Measurements from ENCODE around the gene ENTPD1.
"Not testable (repeated sequence)": the region's sequence is repeated elsewhere in the genome, so short reads cannot be mapped to it uniquely, and the experiment has no call there.

Gene ENTPD1

DNA sequence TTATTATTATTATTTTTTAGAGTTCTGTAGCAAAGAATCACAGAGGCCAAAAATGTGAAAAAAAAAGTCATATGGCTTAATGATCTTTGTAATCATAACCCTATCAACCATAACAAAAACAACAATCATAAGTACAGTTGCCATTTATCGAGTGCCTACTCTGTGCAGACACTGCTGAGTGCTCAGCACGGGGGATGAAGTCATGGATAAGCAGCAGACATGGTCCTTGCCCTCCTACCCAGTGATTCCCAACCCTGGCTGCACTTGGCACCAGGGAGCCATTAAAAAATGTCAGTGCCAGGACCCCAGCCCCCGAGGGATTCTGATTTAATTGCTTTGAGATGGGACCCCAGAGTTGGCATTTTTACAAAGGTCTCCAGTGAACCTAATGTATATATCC, 38.2 kb downstream of the ENTPD1 start:
- DNase-seq (ENCODE audit: low read depth) = no peak

- DNase-seq (ENCODE audit: low read depth) = no peak
Measured at GRCh38 chr10:95795602-95796001, 39.6 kb downstream of the ENTPD1 start.

- no peak for DNase-seq (ENCODE audit: low read depth)
Measured at GRCh38 chr10:95796504-95796903, 40.5 kb downstream of the ENTPD1 start.

DNA sequence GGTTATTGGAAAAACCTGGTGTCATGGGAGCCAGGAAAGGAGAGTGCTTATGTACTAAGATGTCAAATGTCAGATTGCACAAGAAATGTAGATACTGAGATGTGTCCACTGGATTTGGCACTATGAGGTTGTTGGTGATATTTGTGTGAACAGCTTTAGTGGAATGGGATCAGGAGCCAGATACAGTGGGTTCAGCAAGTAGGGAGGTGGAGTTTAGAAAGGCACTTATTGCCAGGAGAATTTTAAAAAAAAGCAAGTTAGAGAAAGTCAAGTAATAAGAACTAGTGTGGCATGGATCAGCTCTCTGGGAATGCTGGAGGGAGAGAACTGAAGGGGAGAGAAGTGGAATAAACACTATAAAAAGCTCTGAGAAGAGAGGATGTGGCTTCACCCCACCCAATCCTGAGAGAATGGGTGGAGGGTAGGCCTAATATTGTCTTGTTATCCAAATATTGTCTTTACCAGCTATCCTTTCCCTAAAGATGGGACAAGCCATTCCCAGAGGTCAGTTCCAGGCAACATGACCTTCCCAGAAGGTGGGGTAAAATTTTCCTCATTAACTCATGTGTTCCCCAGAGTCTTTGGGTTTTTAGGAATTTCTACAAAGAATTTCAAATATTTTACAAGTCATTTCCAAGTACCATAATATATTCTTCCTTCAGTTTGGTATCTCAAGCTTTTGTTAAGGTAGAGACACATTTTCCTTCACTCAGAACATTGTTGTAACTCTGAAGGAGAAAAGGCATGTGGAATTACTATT, 42.3 kb downstream of the ENTPD1 start:
- no peak for DNase-seq (ENCODE audit: low read depth)

GRCh38 chr10:95800286-95800685, 44.3 kb downstream of the ENTPD1 start:
- not testable (repeated sequence) for DNase-seq (ENCODE audit: low read depth)

GRCh38 chr10:95806687-95807380, 50.9 kb downstream of the ENTPD1 start:
- DNase-seq (ENCODE audit: low read depth) = not testable (repeated sequence)

DNA sequence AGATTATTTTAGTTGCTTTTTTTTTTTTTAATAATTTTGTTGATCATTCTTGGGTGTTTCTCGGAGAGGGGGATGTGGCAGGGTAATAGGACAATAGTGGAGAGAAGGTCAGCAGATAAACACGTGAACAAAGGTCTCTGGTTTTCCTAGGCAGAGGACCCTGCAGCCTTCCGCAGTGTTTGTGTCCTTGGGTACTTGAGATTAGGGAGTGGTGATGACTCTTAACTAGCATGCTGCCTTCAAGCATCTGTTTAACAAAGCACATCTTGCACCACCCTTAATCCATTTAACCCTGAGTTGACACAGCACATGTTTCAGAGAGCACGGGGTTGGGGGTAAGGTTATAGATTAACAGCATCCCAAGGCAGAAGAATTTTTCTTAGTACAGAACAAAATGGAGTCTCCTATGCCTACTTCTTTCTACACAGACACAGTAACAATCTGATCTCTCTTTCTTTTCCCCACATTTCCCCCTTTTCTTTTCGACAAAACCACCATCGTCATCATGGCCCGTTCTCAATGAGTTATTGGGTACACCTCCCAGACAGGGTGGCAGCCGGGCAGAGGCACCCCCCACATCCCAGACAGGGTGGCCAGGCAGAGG, 52.8 kb downstream of the ENTPD1 start:
- not testable (repeated sequence) for DNase-seq (ENCODE audit: low read depth)

GRCh38 chr10:95809370-95810197, 53.6 kb downstream of the ENTPD1 start:
- DNase-seq (ENCODE audit: low read depth) = no peak

DNA sequence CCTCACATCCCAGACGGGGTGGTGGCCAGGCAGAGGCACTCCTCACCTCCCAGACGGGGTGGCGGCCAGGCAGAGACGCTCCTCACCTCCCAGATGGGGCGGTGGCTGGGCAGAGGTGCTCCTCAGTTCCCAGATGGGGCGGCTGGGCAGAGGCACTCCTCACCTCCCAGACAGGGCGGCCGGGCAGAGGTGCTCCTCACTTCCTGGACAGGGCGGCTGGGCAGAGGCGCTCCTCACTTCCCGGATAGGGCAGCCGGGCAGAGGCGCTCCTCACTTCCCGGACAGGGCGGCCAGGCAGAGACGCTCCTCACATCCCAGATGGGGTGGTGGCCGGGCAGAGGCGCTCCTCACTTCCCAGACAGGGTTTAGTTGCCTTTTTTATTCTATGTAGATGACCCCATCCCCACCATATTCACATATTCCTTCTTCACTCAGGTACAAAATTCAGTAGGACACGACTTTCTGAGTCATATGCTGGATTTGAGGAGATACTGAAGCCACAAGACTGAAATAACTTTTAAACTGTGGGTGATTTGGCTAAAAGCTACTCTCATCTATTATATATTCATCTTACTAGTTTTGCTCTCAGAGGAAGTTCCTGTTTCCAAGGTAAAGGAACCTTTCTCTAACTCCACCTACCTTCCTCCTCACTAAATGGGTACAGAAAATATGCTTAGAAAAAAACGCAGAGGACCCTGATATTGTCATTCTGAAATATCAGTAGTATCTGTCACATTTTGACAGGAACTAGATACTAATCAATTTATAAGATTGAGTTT, 54.4 kb downstream of the ENTPD1 start:
- no peak for DNase-seq (ENCODE audit: low read depth)

- DNase-seq (ENCODE audit: low read depth) = no peak
Measured at GRCh38 chr10:95813054-95813685, 57.2 kb downstream of the ENTPD1 start.

- peak; percentile 20 for DNase-seq (ENCODE audit: low read depth)
Measured at GRCh38 chr10:95814011-95814727, 58.2 kb downstream of the ENTPD1 start.

- DNase-seq (ENCODE audit: low read depth) = no peak
Measured at GRCh38 chr10:95815133-95815532, 59.2 kb downstream of the ENTPD1 start.

DNA sequence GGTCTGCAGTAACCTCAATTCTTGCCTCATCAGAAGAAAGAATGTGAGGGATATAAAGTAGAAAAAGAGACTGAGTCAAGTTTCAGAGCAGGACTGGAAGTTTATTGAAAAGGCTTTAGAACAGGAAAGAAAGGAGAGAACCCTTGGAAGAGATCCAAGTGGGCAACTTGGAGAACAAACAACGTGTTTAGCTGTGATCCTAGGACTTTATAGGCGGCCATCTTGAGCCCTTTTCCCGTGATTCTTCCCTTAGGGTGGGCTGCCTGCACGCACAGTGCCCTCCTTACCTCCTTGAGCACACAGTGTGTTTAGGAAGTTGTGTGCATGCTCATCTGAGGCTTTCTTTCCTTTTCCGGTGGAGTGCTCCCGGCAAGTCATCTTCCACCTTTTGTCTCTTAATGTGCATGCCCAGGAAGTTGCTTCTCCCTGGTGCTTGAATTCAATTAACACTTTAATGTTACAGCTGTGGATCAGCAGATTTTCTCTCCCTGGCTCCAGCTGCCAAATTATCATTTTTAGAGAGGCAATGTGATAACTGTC, 59.8 kb downstream of the ENTPD1 start:
- no peak for DNase-seq (ENCODE audit: low read depth)

DNA sequence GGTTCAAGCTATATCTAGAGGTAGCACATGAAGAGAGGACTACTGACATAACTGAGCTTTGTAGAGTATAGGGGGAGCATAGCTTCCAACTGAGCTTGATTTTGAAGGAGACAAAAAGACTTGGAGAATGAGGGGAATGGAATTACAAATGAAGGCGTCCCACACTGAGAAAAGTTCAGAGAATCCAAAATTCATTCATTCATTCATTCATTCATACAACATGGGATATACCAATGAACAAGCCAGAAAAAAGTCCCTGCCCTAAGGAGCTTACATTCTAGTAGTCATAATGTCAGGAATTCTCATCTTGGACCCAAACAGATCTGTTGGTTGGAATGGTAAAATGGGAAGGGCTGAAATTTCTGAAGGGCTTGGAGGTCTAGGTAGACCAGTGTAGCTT, 62.0 kb downstream of the ENTPD1 start:
- no peak for DNase-seq (ENCODE audit: low read depth)

GRCh38 chr10:95818668-95819067, 62.7 kb downstream of the ENTPD1 start:
- DNase-seq (ENCODE audit: low read depth) = peak; percentile 18

- no peak for DNase-seq (ENCODE audit: low read depth)
Measured at GRCh38 chr10:95819620-95820329, 63.8 kb downstream of the ENTPD1 start.

DNA sequence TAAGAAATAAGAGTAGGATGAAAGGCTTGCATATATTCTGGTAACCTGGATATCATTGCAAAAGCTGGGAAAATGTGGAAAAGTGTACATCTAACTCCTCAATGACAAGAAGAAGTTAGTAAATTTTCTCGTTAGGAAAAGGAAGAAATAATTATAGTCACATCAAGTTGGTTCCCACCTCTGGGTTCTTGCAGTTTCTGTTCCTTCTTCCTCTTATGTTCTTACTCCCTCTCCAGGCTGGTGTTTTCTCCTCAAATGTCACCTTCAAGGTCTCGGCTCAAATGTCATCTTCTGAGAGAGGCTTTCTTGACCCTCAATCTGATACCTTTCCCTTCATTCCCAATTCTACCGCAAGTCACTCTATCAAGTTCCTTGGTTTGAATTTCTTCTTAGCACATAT, 64.4 kb downstream of the ENTPD1 start:
- DNase-seq (ENCODE audit: low read depth) = no peak

DNA sequence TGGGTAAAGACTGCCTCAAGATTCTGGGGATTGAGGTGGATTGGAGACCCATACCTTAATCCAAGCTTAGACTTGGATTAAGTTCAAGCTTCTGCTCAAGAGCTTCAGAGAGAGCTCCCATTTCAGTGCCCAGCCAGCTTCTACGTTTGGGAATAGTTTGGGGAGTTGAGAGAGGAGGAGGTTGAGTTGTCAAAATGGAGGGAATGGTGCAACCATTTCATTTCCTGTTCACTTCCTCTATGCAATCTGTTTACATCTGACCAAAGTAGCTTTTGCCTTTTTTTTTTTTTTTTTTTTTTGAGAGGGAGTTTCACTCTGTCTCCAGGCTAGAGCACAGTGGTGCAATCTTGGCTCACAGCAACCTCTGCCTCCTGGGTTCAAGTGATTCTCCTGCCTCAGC, 65.8 kb downstream of the ENTPD1 start:
- DNase-seq (ENCODE audit: low read depth) = no peak

- no peak for DNase-seq (ENCODE audit: low read depth)
Measured at GRCh38 chr10:95830044-95830443, 74.1 kb downstream of the ENTPD1 start.

Measured in fibroblast of the conjunctiva (primary cell).